Left colon (tissue), 2 donors: Measurements from ENCODE around the gene ATXN3L. TPM values are rescaled to one million over a fixed set of nuclear protein-coding genes. Genes with fewer than 3 reads are reported as not detected.

Experiments
- ATAC-seq: fragments of 200-7000 bp; cut with Tn5 transposase; one replicate; pipeline ENCODE4 v1.9.1; 2020; ENCODE audit warnings: mild to moderate bottlenecking, moderate library complexity
- DNase-seq, 2 donors: peaks; one replicate each; pipeline ENCODE4 v3.0.0-alpha.2; 2020
- intact Hi-C, 2 donors: fragments of 100-400 bp; cut with DNase I in 1 of 2; cut with micrococcal nuclease in 1 of 2; formaldehyde crosslinking; loops; one replicate each; pipeline versions ENCODE4 v1.11.2 to v1.14.0; 2022; cut with DNase I, micrococcal nuclease
- total RNA-seq, 2 donors: library from RNA; stranded (reverse); fragmentation: NEBNext Ultra II Directional; extraction: Animal tissue kit (Norgen Biotek cat#: 25700); gene quantifications; one replicate each; pipeline ENCODE4 v1.2.1, GENCODE V29; 2021
- donor health status: DM: no; HTN: no; CAD: no.
- donor health status: DM: yes; HTN: yes; CAD: no.

The ATXN3L gene
- total RNA-seq, 2 donors from 2014 or later = not detected

DNA sequence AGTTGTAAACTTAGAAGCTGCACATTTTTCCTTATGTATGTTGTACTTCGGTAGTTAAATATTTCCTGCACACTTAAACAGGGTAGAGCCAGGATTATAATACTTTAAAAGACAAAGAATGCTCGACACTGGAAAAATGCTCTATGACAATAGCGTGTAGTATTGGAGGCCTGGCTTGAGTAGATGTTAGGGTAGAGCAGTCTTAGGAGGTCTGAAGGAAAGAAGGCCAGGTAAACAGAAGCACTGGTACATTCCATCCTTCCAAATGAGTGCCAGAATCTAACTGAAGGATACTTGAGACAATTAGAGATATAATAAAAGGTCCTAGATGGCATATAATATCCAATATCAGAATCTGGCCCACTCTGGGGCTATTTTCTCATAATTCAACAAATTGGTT, 42.3 kb downstream of the ATXN3L start:
- no peak for DNase-seq
- intact Hi-C loops = no loop called here
- ATAC-seq = no peak

DNA sequence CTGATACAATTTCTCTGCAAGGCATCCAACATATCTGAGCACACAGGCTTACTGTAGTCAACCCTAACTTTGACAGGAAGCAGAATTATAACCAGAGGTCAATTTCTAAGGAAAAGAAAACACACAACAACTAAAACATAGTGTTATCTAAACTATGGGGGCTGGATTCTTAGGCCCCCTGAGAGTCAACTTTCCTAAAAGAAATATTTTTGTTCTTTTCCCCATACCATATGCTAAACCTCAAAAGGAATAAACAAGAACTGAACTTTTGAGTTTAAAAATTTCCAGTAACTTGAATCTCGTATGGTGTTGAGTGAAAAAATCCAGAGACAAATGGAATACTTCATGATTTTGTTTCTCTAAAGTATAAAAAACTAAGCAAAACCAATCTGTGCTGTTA, 42.9 kb downstream of the ATXN3L start:
- ATAC-seq (no peak), DNase-seq (no peak)
- intact Hi-C loops = no loop called here

DNA sequence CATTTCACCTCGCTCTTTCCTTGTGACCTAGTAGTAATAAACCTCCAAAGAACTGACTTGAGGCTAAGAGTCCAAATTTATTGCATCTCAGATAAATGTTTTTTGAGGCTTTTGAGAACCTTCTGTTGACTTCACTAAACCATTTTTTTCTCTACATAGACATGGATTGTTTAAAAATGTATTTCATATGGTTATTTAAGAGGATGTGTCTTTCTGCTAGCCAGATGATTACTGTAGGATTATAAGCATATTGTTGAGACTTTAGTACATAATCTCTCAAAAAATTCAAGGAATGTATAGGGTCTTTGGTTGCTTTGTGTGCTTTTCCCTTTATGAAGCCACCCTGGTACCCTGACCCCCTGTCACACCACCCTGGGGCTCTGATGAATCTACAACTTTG, 44.8 kb downstream of the ATXN3L start:
- ATAC-seq = no peak
- intact Hi-C loops = no loop called here
- no peak for DNase-seq

DNA sequence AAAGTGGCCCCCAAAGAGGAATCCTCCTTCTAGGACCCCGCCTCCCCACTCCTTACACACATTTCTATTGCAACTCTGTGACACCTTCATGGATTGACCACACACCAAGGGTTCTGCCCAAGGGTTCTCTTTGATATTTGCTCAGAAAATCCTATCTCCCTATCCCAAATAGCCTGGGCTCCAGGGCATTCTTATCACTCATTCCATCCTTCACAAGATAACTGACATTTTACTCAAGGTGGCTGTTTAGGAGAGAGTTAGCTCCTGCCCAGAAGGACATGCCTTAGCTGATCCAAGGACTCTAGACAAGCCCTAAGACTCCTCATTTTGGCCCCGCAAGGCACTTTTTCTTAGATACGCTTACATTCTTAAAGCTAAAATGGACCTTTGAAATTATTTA, 47.4 kb downstream of the ATXN3L start:
- ATAC-seq (no peak), DNase-seq (no peak)
- intact Hi-C loops = no loop called here

DNA sequence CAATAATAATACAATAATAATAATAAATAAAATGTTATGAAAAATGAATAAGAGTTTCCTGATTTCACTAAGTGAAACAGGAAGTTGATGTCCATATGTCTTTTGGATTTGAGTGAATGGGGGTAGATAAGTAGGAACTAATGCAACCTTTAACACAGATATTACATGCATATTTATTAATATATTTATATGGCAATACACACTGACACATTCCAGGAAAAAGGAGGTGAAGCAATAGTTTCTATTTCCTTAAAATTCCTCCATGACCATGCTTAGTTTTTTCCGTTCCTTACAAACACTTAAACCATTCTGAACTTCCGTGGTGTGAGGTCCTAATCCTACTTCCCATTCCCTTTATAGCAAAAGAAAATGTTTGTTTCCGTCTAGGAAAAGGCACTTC, 48.3 kb downstream of the ATXN3L start:
- DNase-seq (no peak), ATAC-seq (no peak)
- intact Hi-C loops = no loop called here

DNA sequence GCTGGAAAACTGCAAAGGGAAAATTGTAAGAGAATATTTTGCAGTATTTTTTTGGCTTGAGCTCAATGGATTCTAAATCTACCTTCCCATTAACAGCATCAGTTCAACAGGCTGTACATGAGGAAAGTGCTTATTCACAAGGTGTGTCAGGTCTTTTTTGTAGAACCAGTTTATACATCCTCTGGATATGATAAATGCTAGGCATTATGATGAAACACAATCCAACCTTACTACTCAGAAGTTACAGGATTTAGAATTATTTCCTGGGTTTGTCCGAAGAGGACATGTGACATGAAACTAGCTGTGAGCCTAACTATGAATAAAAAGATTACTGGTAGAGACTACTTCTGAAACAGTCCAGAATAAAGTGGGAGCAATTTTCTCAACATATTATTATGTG, 49.5 kb downstream of the ATXN3L start:
- ATAC-seq (no peak), DNase-seq (no peak)
- intact Hi-C loops = no loop called here

DNA sequence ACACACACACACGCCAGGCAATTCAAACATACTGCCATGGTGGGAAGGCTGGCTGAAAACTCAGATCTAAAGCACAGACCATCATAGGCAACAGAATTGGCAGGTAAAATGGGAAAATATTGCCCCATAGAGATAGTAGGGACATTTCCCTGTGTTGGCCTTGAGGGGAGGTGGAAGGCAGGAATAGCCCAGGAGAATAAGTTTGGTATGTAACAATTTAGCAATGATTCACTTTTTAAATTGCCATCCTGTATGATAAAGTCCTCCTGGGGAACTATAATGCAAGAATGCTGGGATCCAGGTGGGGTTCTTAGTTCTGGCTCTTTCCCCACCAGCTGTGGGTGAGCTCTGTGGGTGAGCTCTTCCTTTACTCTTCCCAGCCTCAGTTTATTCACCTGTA, 51.0 kb downstream of the ATXN3L start:
- DNase-seq (no peak), ATAC-seq (peak; percentile 63)
- intact Hi-C loops = no loop called here

Other genes with a start within 250 kb of the ATXN3L start
- gene EGFL6, start 249.5 kb upstream of the ATXN3L start, total RNA-seq = under 1 TPM in 1 of 2 donors, not detected in 1; 0.11 TPM